HEK293T (cell line): ENCODE results near the gene LMNTD1.

ENCODE experiments used
- ARNT ChIP-seq: fragments of 450-650 bp; IDR thresholded peaks from 2 replicates; pipeline ENCODE4 v1.6.1; 2017; ENCODE audit warnings: mild to moderate bottlenecking
- BHLHE40 ChIP-seq: fragments of 450-650 bp; IDR thresholded peaks from 2 replicates; pipeline ENCODE4 v1.6.1; 2016; ENCODE audit warnings: mild to moderate bottlenecking, moderate library complexity, borderline replicate concordance
- ELF4 ChIP-seq: fragments of 450-650 bp; IDR thresholded peaks from 2 replicates; pipeline ENCODE4 v1.6.1; 2017; ENCODE audit warnings: antibody characterized with exemption
- FOXK2 ChIP-seq: fragments of 450-650 bp; IDR thresholded peaks from 2 replicates; pipeline ENCODE4 v1.6.1; 2016; ENCODE audit warnings: mild to moderate bottlenecking
- FOXM1 ChIP-seq: fragments of 450-650 bp; IDR thresholded peaks from 2 replicates; pipeline ENCODE4 v1.6.1; 2017; ENCODE audit warnings: mild to moderate bottlenecking, borderline replicate concordance
- HDGF ChIP-seq: fragments of 450-650 bp; IDR thresholded peaks from 2 replicates; pipeline ENCODE4 v1.6.1; 2017; ENCODE audit warnings: antibody characterized with exemption, borderline replicate concordance
- SP1 ChIP-seq: fragments of 450-650 bp; IDR thresholded peaks from 2 replicates; pipeline ENCODE4 v1.6.1; 2017
- SUZ12 ChIP-seq: fragments of 450-650 bp; IDR thresholded peaks from 2 replicates; pipeline ENCODE4 v1.6.1; 2016; ENCODE audit warnings: mild to moderate bottlenecking
- TARDBP ChIP-seq: fragments of 450-650 bp; IDR thresholded peaks from 2 replicates; pipeline ENCODE4 v1.6.1; 2016
- ZNF384 ChIP-seq: fragments of 450-650 bp; IDR thresholded peaks from 2 replicates; pipeline ENCODE4 v1.6.1; 2016

GRCh38 chr12:25469861-25470260 lies 83.2 kb downstream of the LMNTD1 start:
- TF ChIP-seq TARDBP (no peak), ARNT (no peak), ELF4 (no peak), SUZ12 (no peak), BHLHE40 (no peak), ZNF384 (no peak), SP1 (no peak), FOXM1 (no peak), HDGF (no peak), FOXK2 (no peak)
